ENCODE data around the gene CLEC18A. TPM values are rescaled to one million over a fixed set of nuclear protein-coding genes. Genes with fewer than 3 reads are reported as not detected.
"Not testable (repeated sequence)": the region's sequence is repeated elsewhere in the genome, so short reads cannot be mapped to it uniquely, and the experiment has no call there.

Gene CLEC18A
- total RNA-seq, 1 experiment from 2014 or later: 0.46 TPM

DNA sequence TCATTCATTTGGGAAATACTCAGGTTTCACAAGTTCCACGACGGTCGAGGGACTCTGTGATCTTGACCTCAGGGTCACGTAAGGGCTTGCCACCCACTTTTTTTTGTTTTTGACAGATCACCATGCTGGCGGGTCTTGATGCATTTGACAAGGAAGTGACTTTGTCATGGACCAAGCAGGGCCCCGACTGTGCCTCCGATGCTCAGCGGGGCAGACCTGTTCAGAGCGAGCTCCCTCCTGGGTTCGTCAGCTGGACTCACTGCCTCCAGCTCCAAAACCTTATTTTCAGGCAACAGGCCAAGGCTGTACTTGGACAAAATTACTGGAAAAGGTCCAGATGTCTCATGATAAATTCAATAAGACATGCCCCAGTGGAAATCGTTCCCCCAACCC lies 9.0 kb upstream of the CLEC18A start:
- no peaks in the 10 kb centered on the region for H3K9me3 ChIP-seq (ENCODE audit: control insufficient read depth, insufficient read depth, low read depth, low read length)
- no peak overlapping the region for H3K4me3 ChIP-seq (ENCODE audit: low read depth in 2 of 2, low read length in 2 of 2)
- no peak for DNase-seq (ENCODE audit: low read depth, low spot score)
- H3K36me3 ChIP-seq (ENCODE audit: control insufficient read depth, insufficient read depth, low read length): no peaks in the 10 kb centered on the region
- ATAC-seq: no peak
- POLR2A ChIA-PET: no interaction called here
- no peak overlapping the region for H3K27ac ChIP-seq (ENCODE audit: low read length)
- BruUV-seq (replicated peaks): no TSS peak
- intact Hi-C loops (cut with micrococcal nuclease; ENCODE audit: unreplicated experiment): no loop called here
- H3K27me3 ChIP-seq (ENCODE audit: control insufficient read depth, insufficient read depth, low read length): no peaks in the 10 kb centered on the region
- in situ Hi-C loops (cut with HindIII; ENCODE audit: low pct_unique_long_range_greater_than_20kb, low sequenced_read_pairs): no loop called here
- CTCF ChIA-PET: no interaction called here
- TF ChIP-seq SIN3A (IDR thresholded peaks at IDR 0.05; ENCODE audit: borderline replicate concordance, insufficient read depth, low read depth, low read length) (no peak), POLR2AphosphoS5 (IDR thresholded peaks at IDR 0.05; ENCODE audit: low read depth, low read length) (no peak), TCF7L2 (IDR thresholded peaks at IDR 0.05; ENCODE audit: low read depth, low read length) (no peak)
- TF ChIP-seq, protein P1, sequence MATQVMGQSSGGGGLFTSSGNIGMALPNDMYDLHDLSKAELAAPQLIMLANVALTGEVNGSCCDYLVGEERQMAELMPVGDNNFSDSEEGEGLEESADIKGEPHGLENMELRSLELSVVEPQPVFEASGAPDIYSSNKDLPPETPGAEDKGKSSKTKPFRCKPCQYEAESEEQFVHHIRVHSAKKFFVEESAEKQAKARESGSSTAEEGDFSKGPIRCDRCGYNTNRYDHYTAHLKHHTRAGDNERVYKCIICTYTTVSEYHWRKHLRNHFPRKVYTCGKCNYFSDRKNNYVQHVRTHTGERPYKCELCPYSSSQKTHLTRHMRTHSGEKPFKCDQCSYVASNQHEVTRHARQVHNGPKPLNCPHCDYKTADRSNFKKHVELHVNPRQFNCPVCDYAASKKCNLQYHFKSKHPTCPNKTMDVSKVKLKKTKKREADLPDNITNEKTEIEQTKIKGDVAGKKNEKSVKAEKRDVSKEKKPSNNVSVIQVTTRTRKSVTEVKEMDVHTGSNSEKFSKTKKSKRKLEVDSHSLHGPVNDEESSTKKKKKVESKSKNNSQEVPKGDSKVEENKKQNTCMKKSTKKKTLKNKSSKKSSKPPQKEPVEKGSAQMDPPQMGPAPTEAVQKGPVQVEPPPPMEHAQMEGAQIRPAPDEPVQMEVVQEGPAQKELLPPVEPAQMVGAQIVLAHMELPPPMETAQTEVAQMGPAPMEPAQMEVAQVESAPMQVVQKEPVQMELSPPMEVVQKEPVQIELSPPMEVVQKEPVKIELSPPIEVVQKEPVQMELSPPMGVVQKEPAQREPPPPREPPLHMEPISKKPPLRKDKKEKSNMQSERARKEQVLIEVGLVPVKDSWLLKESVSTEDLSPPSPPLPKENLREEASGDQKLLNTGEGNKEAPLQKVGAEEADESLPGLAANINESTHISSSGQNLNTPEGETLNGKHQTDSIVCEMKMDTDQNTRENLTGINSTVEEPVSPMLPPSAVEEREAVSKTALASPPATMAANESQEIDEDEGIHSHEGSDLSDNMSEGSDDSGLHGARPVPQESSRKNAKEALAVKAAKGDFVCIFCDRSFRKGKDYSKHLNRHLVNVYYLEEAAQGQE (IDR thresholded peaks at IDR 0.05; ENCODE audit: insufficient read depth in 1 of 2, low read depth in 2 of 2, low read length in 1 of 2): no peak
- TF ChIP-seq, protein P2, sequence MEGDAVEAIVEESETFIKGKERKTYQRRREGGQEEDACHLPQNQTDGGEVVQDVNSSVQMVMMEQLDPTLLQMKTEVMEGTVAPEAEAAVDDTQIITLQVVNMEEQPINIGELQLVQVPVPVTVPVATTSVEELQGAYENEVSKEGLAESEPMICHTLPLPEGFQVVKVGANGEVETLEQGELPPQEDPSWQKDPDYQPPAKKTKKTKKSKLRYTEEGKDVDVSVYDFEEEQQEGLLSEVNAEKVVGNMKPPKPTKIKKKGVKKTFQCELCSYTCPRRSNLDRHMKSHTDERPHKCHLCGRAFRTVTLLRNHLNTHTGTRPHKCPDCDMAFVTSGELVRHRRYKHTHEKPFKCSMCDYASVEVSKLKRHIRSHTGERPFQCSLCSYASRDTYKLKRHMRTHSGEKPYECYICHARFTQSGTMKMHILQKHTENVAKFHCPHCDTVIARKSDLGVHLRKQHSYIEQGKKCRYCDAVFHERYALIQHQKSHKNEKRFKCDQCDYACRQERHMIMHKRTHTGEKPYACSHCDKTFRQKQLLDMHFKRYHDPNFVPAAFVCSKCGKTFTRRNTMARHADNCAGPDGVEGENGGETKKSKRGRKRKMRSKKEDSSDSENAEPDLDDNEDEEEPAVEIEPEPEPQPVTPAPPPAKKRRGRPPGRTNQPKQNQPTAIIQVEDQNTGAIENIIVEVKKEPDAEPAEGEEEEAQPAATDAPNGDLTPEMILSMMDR (IDR thresholded peaks at IDR 0.05): no peak
- H3K4me1 ChIP-seq (ENCODE audit: control insufficient read depth, insufficient read depth, low read length): no peaks in the 10 kb centered on the region

DNA sequence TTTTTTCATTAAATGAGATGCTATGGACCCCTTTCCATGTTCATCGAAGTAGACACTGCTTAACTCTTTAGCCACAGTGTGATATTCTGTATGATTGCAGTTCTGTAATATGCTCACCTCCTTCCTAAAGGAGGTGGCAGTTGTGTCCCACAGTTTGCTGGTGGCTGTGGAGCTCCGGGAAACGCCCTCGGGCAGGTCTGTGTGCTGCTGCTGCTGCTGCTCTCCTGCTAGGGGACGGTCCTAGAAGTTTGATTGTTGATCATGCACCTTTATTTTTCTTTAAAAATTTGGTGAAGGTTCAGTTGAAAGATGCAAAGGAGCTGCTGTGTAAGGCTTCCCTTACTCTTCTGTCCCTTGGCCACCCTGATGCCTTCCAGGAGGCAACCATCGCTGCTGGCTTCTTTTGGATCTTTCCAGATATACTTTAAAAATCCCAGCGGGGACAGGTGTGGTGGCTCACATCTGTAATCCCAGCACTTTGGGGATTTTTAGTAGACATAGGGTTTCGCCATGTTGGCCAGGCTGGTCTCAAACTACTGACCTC lies 8.4 kb upstream of the CLEC18A start:
- ATAC-seq (no peak), DNase-seq (ENCODE audit: low read depth, low spot score) (no peak)
- CTCF ChIA-PET: no interaction called here
- POLR2A ChIA-PET: no interaction called here
- in situ Hi-C loops (cut with HindIII; ENCODE audit: low pct_unique_long_range_greater_than_20kb, low sequenced_read_pairs): no loop called here
- Histone ChIP-seq H3K27me3 (ENCODE audit: control insufficient read depth, insufficient read depth, low read length) (no peaks in the 10 kb centered on the region), H3K36me3 (ENCODE audit: control insufficient read depth, insufficient read depth, low read length) (no peaks in the 10 kb centered on the region), H3K9me3 (ENCODE audit: control insufficient read depth, insufficient read depth, low read depth, low read length) (no peaks in the 10 kb centered on the region), H3K4me1 (ENCODE audit: control insufficient read depth, insufficient read depth, low read length) (no peaks in the 10 kb centered on the region), H3K4me3 (ENCODE audit: low read depth in 2 of 2, low read length in 2 of 2) (no peak overlapping the region), H3K27ac (ENCODE audit: low read length) (no peak overlapping the region)
- intact Hi-C loops (cut with micrococcal nuclease; ENCODE audit: unreplicated experiment): no loop called here
- TF ChIP-seq, protein P1 (IDR thresholded peaks at IDR 0.05; ENCODE audit: insufficient read depth in 1 of 2, low read depth in 2 of 2, low read length in 1 of 2): no peak
- TF ChIP-seq, protein P2 (IDR thresholded peaks at IDR 0.05): no peak
- TF ChIP-seq SIN3A (IDR thresholded peaks at IDR 0.05; ENCODE audit: borderline replicate concordance, insufficient read depth, low read depth, low read length) (no peak), POLR2AphosphoS5 (IDR thresholded peaks at IDR 0.05; ENCODE audit: low read depth, low read length) (no peak), TCF7L2 (IDR thresholded peaks at IDR 0.05; ENCODE audit: low read depth, low read length) (no peak)
- BruUV-seq (replicated peaks): no TSS peak

DNA sequence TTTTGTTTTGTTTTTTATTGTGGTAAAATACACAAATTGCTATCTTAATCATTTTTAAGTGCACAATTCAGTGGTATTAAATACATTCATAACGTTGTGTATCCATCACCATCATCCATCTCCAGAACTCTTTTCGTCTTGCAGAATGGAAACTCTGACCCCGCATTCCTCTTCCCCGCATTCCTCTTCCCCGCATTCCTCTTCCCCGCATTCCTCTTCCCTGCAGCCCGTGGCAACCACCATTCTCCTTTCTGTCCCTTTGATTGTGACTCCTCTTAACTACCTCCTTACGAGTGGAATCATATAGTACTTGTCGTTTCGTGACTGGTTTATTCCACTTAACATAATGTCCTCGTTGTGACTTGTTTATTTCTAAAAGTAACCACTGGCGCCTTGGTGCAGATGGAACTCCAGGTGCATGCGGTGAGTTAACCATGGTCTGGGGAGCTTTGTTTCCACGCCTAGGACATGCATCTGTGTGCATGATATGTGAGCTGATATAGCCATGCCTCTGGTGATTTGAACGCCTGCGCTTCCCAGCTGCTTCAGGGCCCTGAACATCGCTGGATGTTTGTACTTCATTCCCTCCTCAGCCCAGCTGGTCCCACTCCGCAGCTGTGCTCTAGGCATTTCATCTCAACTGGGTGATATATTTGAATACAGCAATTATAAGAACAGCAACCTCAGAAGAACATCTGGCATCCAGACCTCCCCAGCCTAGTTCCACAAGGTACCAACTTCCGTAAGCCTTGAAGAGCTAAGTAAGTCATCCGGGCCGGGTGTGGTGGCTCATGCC lies 7.7 kb upstream of the CLEC18A start:
- H3K27ac ChIP-seq (ENCODE audit: low read length); H3K4me1 ChIP-seq (ENCODE audit: control insufficient read depth, insufficient read depth, low read length); H3K27me3 ChIP-seq (ENCODE audit: control insufficient read depth, insufficient read depth, low read length); ATAC-seq; H3K9me3 ChIP-seq (ENCODE audit: control insufficient read depth, insufficient read depth, low read depth, low read length); CTCF ChIA-PET; H3K36me3 ChIP-seq (ENCODE audit: control insufficient read depth, insufficient read depth, low read length); BruUV-seq (replicated peaks); POLR2A ChIA-PET; in situ Hi-C loops (cut with HindIII; ENCODE audit: low pct_unique_long_range_greater_than_20kb, low sequenced_read_pairs); intact Hi-C loops (cut with micrococcal nuclease; ENCODE audit: unreplicated experiment); DNase-seq (ENCODE audit: low read depth, low spot score); H3K4me3 ChIP-seq (ENCODE audit: low read depth in 2 of 2, low read length in 2 of 2): not testable (repeated sequence)
